NCI-H748 (cell line): Measurements from ENCODE around the gene RPS26.
"Not testable (repeated sequence)": the region's sequence is repeated elsewhere in the genome, so short reads cannot be mapped to it uniquely, and the experiment has no call there.

Source experiments
- DNase-seq: peaks from one replicate; lab custom pipeline; 2025; ENCODE audit not compliant: unreplicated experiment; lab: John Stamatoyannopoulos, UW

The RPS26 gene

DNA sequence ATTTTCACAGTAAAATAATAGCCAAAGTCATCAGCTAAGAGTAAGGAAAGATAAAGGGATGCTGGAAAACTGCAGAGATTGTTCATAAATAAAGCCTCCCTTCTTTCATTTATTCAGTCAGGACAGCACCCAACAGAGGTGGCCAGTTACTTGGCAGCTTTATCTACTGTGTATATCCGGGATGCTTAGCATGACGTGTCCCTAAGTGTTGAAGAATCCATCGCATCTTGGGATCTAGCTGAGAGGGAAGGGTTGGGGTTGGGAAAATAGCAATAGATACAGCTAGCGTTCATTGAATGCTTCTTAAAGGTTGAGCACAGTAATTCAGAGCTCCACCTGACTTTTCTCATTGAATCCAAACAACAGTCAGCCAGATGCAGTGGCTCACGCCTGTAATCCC lies 32.7 kb downstream of the RPS26 start:
- DNase-seq = no peak

DNA sequence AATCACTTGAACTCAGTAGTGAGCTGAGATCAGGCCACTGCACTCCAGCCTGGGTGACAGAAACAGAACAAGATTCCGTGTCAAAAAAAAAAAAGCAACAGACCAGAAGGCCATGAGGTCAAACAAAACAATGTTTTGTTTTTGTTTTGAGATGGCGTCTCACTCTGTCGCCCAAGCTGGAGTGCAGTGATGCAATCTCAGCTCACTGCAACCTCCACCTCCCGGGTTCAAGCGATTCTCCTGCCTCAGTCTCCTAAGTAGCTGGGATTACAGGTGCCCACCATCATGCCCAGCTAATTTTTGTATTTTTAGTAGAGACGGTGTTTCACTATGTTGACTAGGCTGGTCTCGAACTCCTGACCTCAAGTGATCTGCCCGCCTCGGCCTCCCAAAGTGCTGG lies 36.2 kb downstream of the RPS26 start:
- not testable (repeated sequence) for DNase-seq

DNA sequence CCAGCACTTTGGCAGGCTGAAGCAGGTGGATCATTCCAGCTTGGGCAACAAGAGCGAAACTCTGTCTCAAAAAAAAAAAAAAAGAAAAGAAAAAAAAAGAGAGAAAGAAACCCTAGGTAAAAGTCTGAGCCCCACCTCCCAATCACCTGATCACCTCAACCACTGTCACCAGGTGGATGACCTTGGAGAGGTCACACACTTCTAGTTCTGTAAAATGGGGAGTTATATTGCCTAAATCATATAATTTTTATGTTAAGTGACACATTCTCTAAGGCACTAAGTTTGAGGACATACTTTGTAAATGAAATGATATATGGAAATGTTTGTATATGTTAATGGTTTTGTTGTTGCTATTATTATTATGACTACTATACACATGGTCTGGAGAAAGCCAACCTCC lies 36.7 kb downstream of the RPS26 start:
- no peak for DNase-seq

DNA sequence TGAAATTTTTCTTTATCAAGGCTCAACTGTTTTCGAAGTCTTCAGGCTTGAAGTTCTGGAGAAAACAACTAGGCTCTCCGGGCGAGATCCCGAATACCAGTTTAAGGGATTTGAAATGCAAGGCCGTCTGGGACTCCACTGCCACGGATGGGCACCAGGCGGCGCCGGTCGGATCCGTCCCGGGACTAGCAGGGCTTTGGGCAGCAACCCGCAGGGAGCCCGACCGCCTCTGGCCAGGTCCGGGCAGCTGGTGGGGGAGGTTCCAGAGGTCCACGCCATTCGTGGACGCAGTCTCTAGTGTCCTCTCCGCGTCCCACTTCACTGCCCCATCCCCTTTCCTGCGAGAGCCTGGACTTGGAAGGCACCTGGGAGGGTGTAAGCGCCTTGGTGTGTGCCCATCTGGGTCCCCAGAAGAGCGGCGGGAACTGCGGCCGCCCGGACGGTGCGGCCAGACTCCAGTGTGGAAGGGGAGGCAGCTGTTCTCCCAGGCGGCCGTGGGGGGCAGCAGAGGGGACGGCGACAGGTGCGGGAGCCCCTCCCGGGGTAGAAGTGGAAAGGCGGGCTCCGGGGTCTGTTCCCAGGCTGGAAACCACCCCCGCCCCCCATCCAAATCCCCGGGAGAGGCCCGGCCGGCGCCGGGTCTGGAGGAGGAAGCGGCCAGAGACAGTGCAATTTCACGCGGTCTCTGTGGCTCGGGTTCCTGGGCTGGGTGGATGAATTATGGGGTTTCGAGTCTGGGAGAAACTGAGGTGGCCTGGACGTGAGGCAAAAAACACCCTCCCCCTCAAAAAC lies 37.4 kb downstream of the RPS26 start:
- peak; percentile 81 for DNase-seq

DNA sequence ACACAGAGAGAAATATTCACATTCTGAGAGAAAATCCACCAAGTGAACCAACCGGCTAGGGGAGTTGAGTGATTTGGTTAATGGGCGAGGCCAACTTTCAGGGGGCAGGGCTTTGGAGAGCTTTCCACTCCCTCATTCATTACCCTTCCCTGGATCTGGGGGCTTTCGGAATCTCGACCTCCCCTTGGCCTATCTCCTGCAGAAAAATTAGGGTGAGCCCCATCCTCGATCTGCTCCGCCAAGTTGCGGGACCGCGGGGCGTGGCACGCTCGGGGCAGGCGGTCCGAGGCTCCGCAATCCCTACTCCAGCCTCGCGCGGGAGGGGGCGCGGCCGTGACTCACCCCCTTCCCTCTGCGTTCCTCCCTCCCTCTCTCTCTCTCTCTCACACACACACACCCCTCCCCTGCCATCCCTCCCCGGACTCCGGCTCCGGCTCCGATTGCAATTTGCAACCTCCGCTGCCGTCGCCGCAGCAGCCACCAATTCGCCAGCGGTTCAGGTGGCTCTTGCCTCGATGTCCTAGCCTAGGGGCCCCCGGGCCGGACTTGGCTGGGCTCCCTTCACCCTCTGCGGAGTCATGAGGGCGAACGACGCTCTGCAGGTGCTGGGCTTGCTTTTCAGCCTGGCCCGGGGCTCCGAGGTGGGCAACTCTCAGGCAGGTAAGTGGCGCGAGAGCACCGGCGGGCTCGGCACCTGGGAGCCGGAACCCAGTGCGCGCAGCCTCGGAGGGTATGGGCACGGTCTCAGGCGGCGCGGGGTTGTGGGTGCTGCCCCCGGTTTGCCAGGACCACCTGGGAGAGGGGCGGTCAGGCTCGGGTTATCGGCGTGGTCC lies 38.2 kb downstream of the RPS26 start, which contains the start of gene ERBB3:
TSS of gene ERBB3 (plus strand) at position 443 of the 833 bp plus-strand sequence. CDS start at position 579, 136 bp downstream.
- DNase-seq = peak; percentile 81

DNA sequence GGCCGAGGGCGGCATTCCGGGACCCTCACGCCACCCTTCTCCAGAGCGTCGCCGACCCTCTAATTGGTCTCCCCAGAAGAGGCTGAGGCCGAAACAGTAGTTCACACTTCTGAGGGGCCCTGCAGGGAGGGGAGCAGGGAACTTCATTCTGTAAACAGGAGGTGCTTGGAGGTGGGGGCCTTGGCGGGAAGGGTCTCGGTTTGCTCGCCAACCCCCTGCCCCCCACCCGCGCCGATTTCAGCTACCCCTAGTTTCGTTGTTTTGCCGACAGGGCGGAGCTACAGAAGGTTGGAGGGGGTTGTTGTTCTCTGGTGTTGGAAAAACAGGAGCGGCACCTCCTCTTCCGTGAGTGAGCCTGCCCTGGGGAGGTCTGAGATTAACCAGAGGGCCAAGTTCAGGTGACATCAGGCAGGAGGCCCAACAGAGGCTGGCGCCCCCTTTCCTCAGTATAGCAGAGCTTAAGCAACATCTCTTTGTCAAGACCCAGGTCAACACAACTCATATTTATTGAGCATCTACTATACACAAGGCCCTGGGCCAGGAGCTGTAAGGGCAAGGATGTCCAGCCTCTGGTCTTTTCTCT lies 38.9 kb downstream of the RPS26 start:
- DNase-seq = peak; percentile 28

DNA sequence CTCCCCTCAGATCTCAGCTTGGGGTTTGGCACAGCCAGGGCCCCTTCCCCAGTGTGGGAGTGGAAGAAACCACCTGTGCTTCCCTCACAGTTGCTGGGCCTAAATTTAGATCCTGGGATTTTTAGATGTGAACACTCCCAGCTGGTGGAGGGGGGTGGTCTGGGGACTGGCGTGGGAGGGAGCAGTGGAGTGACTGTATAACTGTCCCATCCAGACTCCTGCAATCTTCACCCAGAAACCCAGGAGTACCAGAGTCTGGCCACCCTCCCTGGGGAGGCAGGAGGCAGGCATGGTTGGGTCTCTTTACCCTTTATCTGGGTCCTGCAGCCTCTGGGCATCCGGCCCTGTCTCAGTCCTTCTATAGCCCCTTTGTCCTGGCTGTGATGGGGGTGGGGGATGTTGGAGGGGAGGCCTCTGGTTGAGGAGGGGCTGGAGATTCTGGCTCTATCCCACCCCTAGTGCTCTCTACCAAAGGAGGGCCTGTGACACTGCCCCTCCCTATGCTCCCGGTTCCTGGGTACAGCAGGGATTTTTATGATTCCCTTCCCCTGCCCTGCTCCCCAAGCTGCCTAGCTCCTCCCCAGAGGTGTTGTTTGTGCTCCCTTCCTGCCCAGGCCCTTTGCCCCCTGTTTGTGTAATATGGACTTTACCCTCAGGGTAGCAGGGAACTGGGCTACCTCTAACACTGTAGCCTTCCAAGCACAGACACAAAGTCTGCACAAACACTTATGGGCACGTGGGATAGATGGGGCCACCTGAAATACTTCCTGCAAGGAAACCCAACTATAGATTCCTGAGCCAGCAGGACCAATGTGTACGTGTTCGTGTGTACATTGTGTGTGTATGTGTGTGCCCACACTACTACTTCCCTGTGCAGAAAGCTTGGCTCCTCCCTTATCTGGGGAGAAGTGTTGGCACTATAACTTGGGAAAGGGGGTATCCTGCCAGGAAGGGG lies 40.0 kb downstream of the RPS26 start:
- no peak for DNase-seq

DNA sequence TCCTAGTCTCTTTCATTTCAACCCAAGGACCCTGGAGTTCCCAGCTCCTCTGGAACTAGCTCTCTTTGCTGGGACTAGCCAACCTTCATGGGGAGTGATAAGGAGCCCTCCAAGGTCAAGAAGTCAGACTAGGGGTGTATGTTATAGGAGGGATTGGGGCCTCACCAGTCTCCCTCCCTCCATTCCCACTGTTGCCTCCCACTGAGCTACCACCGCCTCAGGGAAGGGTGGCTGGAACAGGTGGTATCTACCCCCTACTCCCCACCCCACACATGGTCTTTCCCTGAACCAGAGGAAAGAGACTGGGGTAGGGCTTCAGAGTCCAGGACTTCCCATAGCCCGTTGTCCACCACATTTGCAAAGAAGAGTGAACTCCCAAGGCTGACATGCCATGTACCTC lies 40.7 kb downstream of the RPS26 start:
- no peak for DNase-seq

DNA sequence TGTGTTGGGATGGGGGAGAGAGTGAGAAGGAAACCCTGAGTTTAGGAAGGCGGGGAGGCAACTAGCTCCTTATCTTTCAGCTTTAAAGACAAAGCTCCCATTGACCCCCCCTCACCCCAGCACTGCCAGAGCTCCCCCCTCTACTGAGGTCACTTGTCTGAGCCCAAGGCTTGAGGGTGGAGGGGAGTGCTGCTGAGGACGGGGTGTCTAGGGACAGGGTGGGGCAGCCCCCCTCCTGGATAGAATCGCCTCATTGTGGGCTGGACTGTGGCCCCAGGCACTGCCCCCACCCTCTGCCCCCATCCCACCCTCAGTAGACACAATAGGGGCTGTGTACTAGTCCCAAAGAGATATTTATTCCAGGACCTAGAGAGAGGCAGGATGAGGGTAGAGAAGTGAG lies 41.2 kb downstream of the RPS26 start:
- DNase-seq = no peak

DNA sequence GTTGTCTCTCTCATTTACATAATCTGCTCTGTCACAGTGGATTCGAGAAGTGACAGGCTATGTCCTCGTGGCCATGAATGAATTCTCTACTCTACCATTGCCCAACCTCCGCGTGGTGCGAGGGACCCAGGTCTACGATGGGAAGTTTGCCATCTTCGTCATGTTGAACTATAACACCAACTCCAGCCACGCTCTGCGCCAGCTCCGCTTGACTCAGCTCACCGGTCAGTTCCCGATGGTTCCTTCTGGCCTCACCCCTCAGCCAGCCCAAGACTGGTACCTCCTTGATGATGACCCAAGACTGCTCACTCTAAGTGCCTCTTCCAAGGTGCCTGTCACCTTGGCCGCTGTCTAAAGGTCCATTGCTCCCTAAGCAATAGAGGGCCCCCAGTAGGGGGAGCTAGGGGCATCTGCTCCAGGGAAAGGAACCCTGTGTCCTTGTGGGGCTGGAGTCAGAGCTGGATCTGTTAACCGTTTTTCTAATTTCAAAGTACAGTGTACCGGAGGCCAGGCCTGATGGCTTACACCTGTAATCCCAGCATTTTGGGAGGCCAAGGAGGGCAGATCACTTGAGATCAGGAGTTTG lies 43.3 kb downstream of the RPS26 start:
- DNase-seq = peak; percentile 49

DNA sequence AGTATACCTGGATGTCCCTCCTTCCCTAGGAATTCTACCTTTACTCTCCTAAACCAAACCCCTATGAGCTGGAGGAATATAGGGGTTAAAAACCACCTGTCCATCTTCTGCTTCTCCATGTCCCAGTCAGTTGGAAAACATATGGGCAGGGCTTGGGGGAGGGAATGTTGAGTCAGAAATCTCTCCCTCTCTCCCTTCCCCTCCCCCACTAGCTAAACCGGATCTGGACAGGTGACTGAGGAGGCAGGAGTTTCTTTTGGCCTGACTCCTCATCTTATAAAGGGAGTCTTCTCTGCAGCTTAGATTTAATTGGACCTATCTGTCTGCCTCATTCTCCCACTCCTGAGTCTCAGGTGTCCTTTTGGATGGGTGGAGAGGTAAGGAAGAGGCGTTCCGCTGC lies 44.4 kb downstream of the RPS26 start:
- no peak for DNase-seq

DNA sequence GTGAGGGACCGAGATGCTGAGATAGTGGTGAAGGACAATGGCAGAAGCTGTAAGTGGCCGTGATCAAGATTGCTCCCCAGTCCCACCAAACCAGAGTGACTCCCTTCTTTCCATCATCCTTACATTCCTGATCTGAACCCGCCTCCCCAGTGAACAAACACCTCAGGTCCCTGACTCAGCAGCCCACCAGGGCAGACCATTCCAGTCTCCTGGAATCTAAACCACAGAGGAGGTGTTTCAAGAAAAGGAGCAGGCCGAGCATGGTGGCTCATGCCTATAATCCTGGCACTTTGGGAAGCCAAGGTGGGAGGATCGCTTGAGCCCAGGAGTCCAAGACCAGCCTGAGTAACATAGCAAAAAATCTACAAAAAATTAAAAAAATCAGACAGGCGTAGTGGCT lies 44.9 kb downstream of the RPS26 start:
- DNase-seq = no peak

DNA sequence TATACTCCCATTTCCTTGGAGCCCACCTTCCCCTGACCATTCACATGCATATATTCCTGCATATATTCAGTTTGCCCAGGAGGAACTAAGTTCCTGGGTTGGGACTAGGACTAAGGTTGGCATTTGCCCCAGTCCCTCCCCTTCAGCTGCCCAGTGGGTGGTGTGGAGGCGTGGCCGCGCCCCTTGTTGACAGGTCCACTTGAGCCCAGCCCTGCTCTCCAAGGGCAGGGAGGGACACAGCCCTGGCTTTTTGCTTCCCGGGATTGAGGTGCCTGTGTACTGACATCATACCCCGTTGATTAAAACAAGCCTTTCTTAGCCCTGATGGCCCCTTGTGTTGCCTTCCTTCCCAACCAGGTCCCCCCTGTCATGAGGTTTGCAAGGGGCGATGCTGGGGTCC lies 45.5 kb downstream of the RPS26 start:
- peak; percentile 35 for DNase-seq
